Activated naive CD8-positive, alpha-beta T cell treated with anti-CD3 and anti-CD28 coated beads for 36 hours (primary cell): ENCODE data around the gene VTI1A. TPM values are rescaled to one million over a fixed set of nuclear protein-coding genes. Genes with fewer than 3 reads are reported as not detected.

ENCODE experiments used
- DNase-seq: peaks from one replicate; pipeline ENCODE4 v3.0.0; 2021
- H3K27ac Mint-ChIP-seq: one replicate; pipeline ENCODE4 v1.8.0; 2022; ENCODE audit warnings: mild to moderate bottlenecking, moderate library complexity, mixed read lengths
- H3K27me3 Mint-ChIP-seq: one replicate; pipeline ENCODE4 v1.8.0; 2022; ENCODE audit warnings: mild to moderate bottlenecking, mixed read lengths
- H3K36me3 Mint-ChIP-seq: one replicate; pipeline ENCODE4 v1.8.0; 2021; ENCODE audit warnings: mild to moderate bottlenecking, mixed read lengths
- H3K4me1 Mint-ChIP-seq: one replicate; pipeline ENCODE4 v1.8.0; 2021; ENCODE audit warnings: mixed read lengths
- H3K4me3 Mint-ChIP-seq: one replicate; pipeline ENCODE4 v1.8.0; 2022; ENCODE audit warnings: mild to moderate bottlenecking, moderate library complexity, mixed read lengths
- H3K9me3 Mint-ChIP-seq: one replicate; pipeline ENCODE4 v1.8.0; 2022; ENCODE audit warnings: mixed read lengths
- total RNA-seq, 2 experiments: library from RNA; stranded (reverse); gene quantifications; one replicate each; pipeline ENCODE4 v1.2.3, GENCODE V29; 2021

The VTI1A gene
- total RNA-seq, 2 experiments from 2014 or later, result 31.5 to 33.7 TPM

- Mint-ChIP-seq H3K27ac (no peak overlapping the region), H3K36me3 (peaks cover 17% of the 10 kb centered on the region), H3K4me3 (no peak overlapping the region), H3K27me3 (no peaks in the 10 kb centered on the region), H3K4me1 (no peaks in the 10 kb centered on the region), H3K9me3 (no peaks in the 10 kb centered on the region)
- DNase-seq, result no peak
These were observed 321.1 kb downstream of the VTI1A start for GRCh38 chr10:112768121-112768520.

GRCh38 chr10:112769081-112769480 lies 322.1 kb downstream of the VTI1A start:
- H3K36me3 Mint-ChIP-seq, result peaks cover 17% of the 10 kb centered on the region
- H3K27me3 Mint-ChIP-seq, result no peaks in the 10 kb centered on the region
- H3K4me1 Mint-ChIP-seq, result no peaks in the 10 kb centered on the region
- DNase-seq, result no peak
- H3K27ac Mint-ChIP-seq, result no peak overlapping the region
- no peak overlapping the region for H3K4me3 Mint-ChIP-seq
- no peaks in the 10 kb centered on the region for H3K9me3 Mint-ChIP-seq

GRCh38 chr10:112769611-112770370 lies 322.8 kb downstream of the VTI1A start:
- H3K4me1 Mint-ChIP-seq, result no peaks in the 10 kb centered on the region
- H3K36me3 Mint-ChIP-seq, result peaks cover 17% of the 10 kb centered on the region
- DNase-seq, result no peak
- no peaks in the 10 kb centered on the region for H3K9me3 Mint-ChIP-seq
- no peaks in the 10 kb centered on the region for H3K27me3 Mint-ChIP-seq
- no peak overlapping the region for H3K4me3 Mint-ChIP-seq
- H3K27ac Mint-ChIP-seq, result no peak overlapping the region

- Mint-ChIP-seq H3K4me1 (no peaks in the 10 kb centered on the region), H3K4me3 (no peak overlapping the region), H3K27ac (no peak overlapping the region), H3K36me3 (peaks cover 17% of the 10 kb centered on the region), H3K9me3 (no peaks in the 10 kb centered on the region), H3K27me3 (no peaks in the 10 kb centered on the region)
- DNase-seq, result no peak
These were observed 324.7 kb downstream of the VTI1A start for GRCh38 chr10:112771733-112772132.

- H3K36me3 Mint-ChIP-seq, result peaks cover 15% of the 10 kb centered on the region
- no peaks in the 10 kb centered on the region for H3K27me3 Mint-ChIP-seq
- DNase-seq, result no peak
- H3K9me3 Mint-ChIP-seq, result no peaks in the 10 kb centered on the region
- H3K4me1 Mint-ChIP-seq, result no peaks in the 10 kb centered on the region
- no peak overlapping the region for H3K27ac Mint-ChIP-seq
- H3K4me3 Mint-ChIP-seq, result no peak overlapping the region
These were observed 326.8 kb downstream of the VTI1A start for GRCh38 chr10:112773783-112774182.

- Mint-ChIP-seq H3K36me3 (peaks cover 15% of the 10 kb centered on the region), H3K9me3 (no peaks in the 10 kb centered on the region), H3K4me1 (no peaks in the 10 kb centered on the region), H3K4me3 (no peak overlapping the region), H3K27ac (no peak overlapping the region), H3K27me3 (no peaks in the 10 kb centered on the region)
- no peak for DNase-seq
These were observed 327.2 kb downstream of the VTI1A start for GRCh38 chr10:112774210-112774609.

GRCh38 chr10:112774798-112775197 lies 327.8 kb downstream of the VTI1A start:
- Mint-ChIP-seq H3K4me1 (no peaks in the 10 kb centered on the region), H3K4me3 (no peak overlapping the region), H3K9me3 (no peaks in the 10 kb centered on the region), H3K27ac (no peak overlapping the region), H3K36me3 (peaks cover 17% of the 10 kb centered on the region), H3K27me3 (no peaks in the 10 kb centered on the region)
- DNase-seq, result no peak

GRCh38 chr10:112775381-112775780 lies 328.4 kb downstream of the VTI1A start:
- Mint-ChIP-seq H3K9me3 (no peaks in the 10 kb centered on the region), H3K27me3 (no peaks in the 10 kb centered on the region), H3K4me3 (no peak overlapping the region), H3K27ac (no peak overlapping the region), H3K36me3 (peaks cover 14% of the 10 kb centered on the region), H3K4me1 (no peaks in the 10 kb centered on the region)
- DNase-seq, result no peak

- no peaks in the 10 kb centered on the region for H3K27me3 Mint-ChIP-seq
- no peak overlapping the region for H3K4me3 Mint-ChIP-seq
- DNase-seq, result no peak
- no peak overlapping the region for H3K27ac Mint-ChIP-seq
- peaks cover 12% of the 10 kb centered on the region for H3K36me3 Mint-ChIP-seq
- H3K9me3 Mint-ChIP-seq, result no peaks in the 10 kb centered on the region
- no peaks in the 10 kb centered on the region for H3K4me1 Mint-ChIP-seq
These were observed 329.1 kb downstream of the VTI1A start for GRCh38 chr10:112775892-112776674.

- Mint-ChIP-seq H3K27ac (no peak overlapping the region), H3K27me3 (no peaks in the 10 kb centered on the region), H3K4me1 (no peaks in the 10 kb centered on the region), H3K36me3 (peaks cover 11% of the 10 kb centered on the region), H3K4me3 (no peak overlapping the region), H3K9me3 (no peaks in the 10 kb centered on the region)
- DNase-seq, result no peak
These were observed 331.6 kb downstream of the VTI1A start for GRCh38 chr10:112778579-112778978.

- DNase-seq, result no peak
- Mint-ChIP-seq H3K4me1 (no peaks in the 10 kb centered on the region), H3K36me3 (peaks cover 11% of the 10 kb centered on the region), H3K4me3 (no peak overlapping the region), H3K27ac (no peak overlapping the region), H3K27me3 (no peaks in the 10 kb centered on the region), H3K9me3 (no peaks in the 10 kb centered on the region)
These were observed 332.2 kb downstream of the VTI1A start for GRCh38 chr10:112779025-112779770.

GRCh38 chr10:112782200-112782907 lies 335.3 kb downstream of the VTI1A start:
- Mint-ChIP-seq H3K27me3 (no peaks in the 10 kb centered on the region), H3K4me1 (no peaks in the 10 kb centered on the region), H3K4me3 (no peak overlapping the region), H3K9me3 (peaks cover 10% of the 10 kb centered on the region), H3K27ac (no peak overlapping the region), H3K36me3 (peaks cover 26% of the 10 kb centered on the region)
- no peak for DNase-seq

- Mint-ChIP-seq H3K27me3 (no peaks in the 10 kb centered on the region), H3K4me1 (no peaks in the 10 kb centered on the region), H3K9me3 (peaks cover 14% of the 10 kb centered on the region), H3K4me3 (no peak overlapping the region), H3K36me3 (peaks cover 31% of the 10 kb centered on the region), H3K27ac (no peak overlapping the region)
- DNase-seq, result no peak
These were observed 336.5 kb downstream of the VTI1A start for GRCh38 chr10:112783351-112784021.

GRCh38 chr10:112784022-112784461 lies 337.0 kb downstream of the VTI1A start:
- H3K4me1 Mint-ChIP-seq, result no peaks in the 10 kb centered on the region
- H3K27me3 Mint-ChIP-seq, result no peaks in the 10 kb centered on the region
- H3K9me3 Mint-ChIP-seq, result peaks cover 17% of the 10 kb centered on the region
- no peak overlapping the region for H3K27ac Mint-ChIP-seq
- DNase-seq, result no peak
- H3K4me3 Mint-ChIP-seq, result no peak overlapping the region
- peaks cover 34% of the 10 kb centered on the region for H3K36me3 Mint-ChIP-seq
